PC-9 (cell line): ENCODE results near the gene NR4A2. TPM values are rescaled to one million over a fixed set of nuclear protein-coding genes. Genes with fewer than 3 reads are reported as not detected.

Experiments
- BruUV-seq: library from RNA; stranded (reverse); fragments of 400-500 nt; replicated peaks from 2 replicates; lab custom pipeline; 2021; lab: Mats Ljungman, UMichigan
- CTCF ChIA-PET: fragments of 300-600 bp; sonication (Branson Sonifier 250); formaldehyde crosslinking; loops from one replicate; lab custom pipeline; 2022; ENCODE audit warnings: antibody characterized with exemption; lab: Charles Lee
- POLR2A ChIA-PET: fragments of 300-600 bp; sonication (Branson Sonifier 250); formaldehyde crosslinking; loops from one replicate; lab custom pipeline; 2022; ENCODE audit warnings: antibody characterized with exemption; ENCODE audit not compliant: unreplicated experiment; lab: Charles Lee
- DNase-seq, 2 experiments: peaks; one replicate each; pipeline versions ENCODE4 v3.0.0 to v3.0.0-alpha.2; 2015 to 2022; ENCODE audit warnings: mixed read lengths in 1 of 2
- H2AFZ ChIP-seq: fragments of 200-600 bp; sonication (generic); 2 replicates; pipeline ENCODE4 v1.8.1; 2017; ENCODE audit warnings: antibody characterized with exemption
- H3F3A ChIP-seq: fragments of 200-600 bp; sonication (generic); 2 replicates; pipeline ENCODE4 v1.8.1; 2017; ENCODE audit warnings: antibody characterized with exemption, mild to moderate bottlenecking, low read depth; ENCODE audit not compliant: insufficient read depth
- H3K27ac ChIP-seq: fragments of 200-600 bp; sonication (generic); 2 replicates; pipeline ENCODE4 v1.6.1; 2016; ENCODE audit warnings: mixed run types
- H3K27me3 ChIP-seq: fragments of 200-600 bp; sonication (generic); 2 replicates; pipeline ENCODE4 v1.6.1; 2016; ENCODE audit warnings: low read depth, mixed run types; ENCODE audit not compliant: insufficient read depth
- H3K36me3 ChIP-seq: fragments of 200-600 bp; sonication (generic); 2 replicates; pipeline ENCODE4 v1.6.1; 2016; ENCODE audit warnings: low read depth, mixed run types
- H3K4me1 ChIP-seq: fragments of 200-600 bp; sonication (generic); replicated peaks from 2 replicates; pipeline ENCODE4 v1.6.1; 2016; ENCODE audit warnings: mixed run types; ENCODE audit not compliant: insufficient read depth
- H3K4me2 ChIP-seq: fragments of 200-600 bp; sonication (generic); 2 replicates; pipeline ENCODE4 v1.6.1; 2017; ENCODE audit warnings: mixed run types
- H3K4me3 ChIP-seq: fragments of 200-600 bp; sonication (generic); 2 replicates; pipeline ENCODE4 v1.6.1; 2016; ENCODE audit warnings: mixed run types
- H3K79me2 ChIP-seq: fragments of 200-600 bp; sonication (generic); 2 replicates; pipeline ENCODE4 v1.6.1; 2017; ENCODE audit warnings: low read depth, mixed run types
- H3K9me2 ChIP-seq: fragments of 200-600 bp; sonication (generic); 2 replicates; pipeline ENCODE4 v1.8.1; 2017; ENCODE audit warnings: mild to moderate bottlenecking; ENCODE audit not compliant: insufficient read depth
- H3K9me3 ChIP-seq: fragments of 200-600 bp; sonication (generic); 2 replicates; pipeline ENCODE4 v1.8.1; 2016; ENCODE audit warnings: low read depth; ENCODE audit not compliant: insufficient read depth
- H4K20me1 ChIP-seq: fragments of 200-600 bp; sonication (generic); 2 replicates; pipeline ENCODE4 v1.8.1; 2017; ENCODE audit not compliant: insufficient read depth
- CTCF ChIP-seq: fragments of 200-600 bp; sonication (generic); conservative IDR thresholded peaks from 2 replicates; pipeline ENCODE4 v1.6.1; 2017; ENCODE audit warnings: mixed run types, antibody characterized with exemption, mild to moderate bottlenecking, moderate library complexity
- EZH2 ChIP-seq: fragments of 200-600 bp; sonication (generic); IDR thresholded peaks from 2 replicates; pipeline ENCODE4 v1.8.0; 2017; ENCODE audit warnings: antibody characterized with exemption, low read depth
- intact Hi-C: fragments of 100-400 bp; cut with micrococcal nuclease; formaldehyde crosslinking; loops from one replicate; pipeline ENCODE4 v1.10.0; 2022; ENCODE audit not compliant: unreplicated experiment
- total RNA-seq: library from RNA; stranded (reverse); gene quantifications from 2 replicates; pipeline ENCODE4 v1.2.3, GENCODE V29; 2021

Gene NR4A2
- total RNA-seq, 1 experiment from 2014 or later = 3.0 TPM

GRCh38 chr2:156321243-156321904 lies 11.1 kb downstream of the NR4A2 start:
- Histone ChIP-seq H3K4me1 (no peaks in the 10 kb centered on the region), H3K9me2 (no peaks in the 10 kb centered on the region), H3F3A (no peaks in the 10 kb centered on the region), H3K9me3 (no peaks in the 10 kb centered on the region), H2AFZ (no peak overlapping the region), H3K79me2 (no peaks in the 10 kb centered on the region), H3K27ac (no peak overlapping the region), H3K4me3 (no peak overlapping the region), H4K20me1 (no peaks in the 10 kb centered on the region), H3K36me3 (no peaks in the 10 kb centered on the region), H3K27me3 (no peaks in the 10 kb centered on the region), H3K4me2 (no peak overlapping the region)
- ChIA-PET POLR2A (interaction anchor here (0.8 kb wide), 1 partner anchor 139 kb away, joined by 6 read pairs; no protein-coding TSS in a partner anchor), CTCF (no interaction called here)
- DNase-seq = no peak
- TF ChIP-seq EZH2 = no peak
- no TSS peak for BruUV-seq
- intact Hi-C loops = no loop called here

- intact Hi-C loops = no loop called here
- no peak overlapping the region for H3K4me3 ChIP-seq
- no peak overlapping the region for H2AFZ ChIP-seq
- no peaks in the 10 kb centered on the region for H3K9me2 ChIP-seq
- TF ChIP-seq CTCF (no peak), EZH2 (no peak)
- no peaks in the 10 kb centered on the region for H3K9me3 ChIP-seq
- no peak overlapping the region for H3K4me2 ChIP-seq
- H3K36me3 ChIP-seq = no peaks in the 10 kb centered on the region
- CTCF ChIA-PET = no interaction called here
- POLR2A ChIA-PET = interaction anchor here (0.8 kb wide), 1 partner anchor 138 kb away, joined by 6 read pairs; no protein-coding TSS in a partner anchor
- H3F3A ChIP-seq = no peaks in the 10 kb centered on the region
- no peak overlapping the region for H3K27ac ChIP-seq
- DNase-seq = no peak
- no peaks in the 10 kb centered on the region for H3K4me1 ChIP-seq
- H3K79me2 ChIP-seq = no peaks in the 10 kb centered on the region
- BruUV-seq = no TSS peak
- H3K27me3 ChIP-seq = no peaks in the 10 kb centered on the region
- H4K20me1 ChIP-seq = no peaks in the 10 kb centered on the region
Observed at GRCh38 chr2:156320486-156321098, 11.9 kb downstream of the NR4A2 start.

GRCh38 chr2:156319811-156320485 lies 12.6 kb downstream of the NR4A2 start:
- H3K79me2 ChIP-seq = no peaks in the 10 kb centered on the region
- ChIA-PET CTCF (no interaction called here), POLR2A (no interaction called here)
- no peaks in the 10 kb centered on the region for H4K20me1 ChIP-seq
- no peaks in the 10 kb centered on the region for H3K9me3 ChIP-seq
- H3K27me3 ChIP-seq = no peaks in the 10 kb centered on the region
- TF ChIP-seq EZH2 (no peak), CTCF (no peak)
- H3K9me2 ChIP-seq = no peaks in the 10 kb centered on the region
- no peaks in the 10 kb centered on the region for H3K4me1 ChIP-seq
- BruUV-seq = no TSS peak
- H2AFZ ChIP-seq = no peak overlapping the region
- no peak overlapping the region for H3K27ac ChIP-seq
- no peaks in the 10 kb centered on the region for H3K36me3 ChIP-seq
- intact Hi-C loops = no loop called here
- H3K4me3 ChIP-seq = no peak overlapping the region
- DNase-seq = no peak
- H3F3A ChIP-seq = no peaks in the 10 kb centered on the region
- no peak overlapping the region for H3K4me2 ChIP-seq
